Measurements from ENCODE around the gene SLU7. TPM values are rescaled to one million over a fixed set of nuclear protein-coding genes. Genes with fewer than 3 reads are reported as not detected.

Gene SLU7
- total RNA-seq, 1 experiment from 2014 or later, result 33.3 TPM

- Histone ChIP-seq H2BK15ac (ENCODE audit: low read depth, low read length) (no peak overlapping the region), H3K27me3 (ENCODE audit: insufficient read depth, low read length) (no peaks in the 10 kb centered on the region), H4K8ac (replicated peaks; ENCODE audit: insufficient read length, low read depth, low read length) (no peak overlapping the region), H3K56ac (ENCODE audit: insufficient read length, low read depth, low read length) (no peak overlapping the region), H2AK5ac (ENCODE audit: insufficient read length, low read length) (no peak overlapping the region), H3K4ac (ENCODE audit: low read depth, low read length) (no peak overlapping the region), H3T11ph (ENCODE audit: low read length) (no peak overlapping the region), H3K79me2 (ENCODE audit: insufficient read depth, low read length) (no peaks in the 10 kb centered on the region), H3K14ac (ENCODE audit: insufficient read depth, low read length) (no peak overlapping the region), H4K20me1 (ENCODE audit: control insufficient read depth, insufficient read depth, insufficient read length) (no peaks in the 10 kb centered on the region), H3K18ac (ENCODE audit: insufficient read length, low read depth, low read length) (no peak overlapping the region), H2AFZ (ENCODE audit: low read length) (no peak overlapping the region), H2BK12ac (ENCODE audit: insufficient read length, low read depth, low read length) (no peak overlapping the region), H3K4me1 (ENCODE audit: insufficient read depth, low read length) (no peaks in the 10 kb centered on the region), H3K4me2 (ENCODE audit: insufficient read depth, insufficient read length, low read length) (no peak overlapping the region), H3K23ac (ENCODE audit: insufficient read length, low read depth, low read length) (no peak overlapping the region), H2BK20ac (ENCODE audit: low read depth, low read length, poor library complexity, severe bottlenecking) (no peak overlapping the region), H3K9me3 (ENCODE audit: control insufficient read depth, low read depth, low read length) (no peaks in the 10 kb centered on the region), H3K27ac (ENCODE audit: insufficient read length, low read depth, low read length) (no peak overlapping the region), H2BK5ac (ENCODE audit: insufficient read length, low read length) (no peak overlapping the region), H3K79me1 (ENCODE audit: insufficient read depth, low read depth, low read length, poor library complexity, severe bottlenecking) (no peaks in the 10 kb centered on the region), H2BK120ac (ENCODE audit: low read depth, low read length, poor library complexity, severe bottlenecking) (no peak overlapping the region), H3K9ac (ENCODE audit: extremely low read depth, insufficient read length, low read length) (no peak overlapping the region), H4K5ac (ENCODE audit: insufficient read length, low read depth, low read length) (no peak overlapping the region), H3K23me2 (ENCODE audit: insufficient read length, low read depth, low read length, poor library complexity, severe bottlenecking) (no peaks in the 10 kb centered on the region), H4K91ac (ENCODE audit: insufficient read length, low read depth, low read length) (no peak overlapping the region)
- peaks cover 1% of the 10 kb centered on the region; the same call in 1 of the 2 replicates for H3K27me3 Mint-ChIP-seq (ENCODE audit: low read depth)
- H3K4me1 Mint-ChIP-seq, result peaks cover 6 to 7% of the 10 kb centered on the region in 2 experiments
- peaks cover 12 to 23% (median 15%) of the 10 kb centered on the region in 3 experiments; a peak in 6 of 7 replicates for H3K36me3 Mint-ChIP-seq (ENCODE audit: insufficient read depth in 1 of 3, low read depth in 3 of 3)
- peaks cover 15 to 20% of the 10 kb centered on the region in 2 experiments for H3K9me3 Mint-ChIP-seq
- H3K4me3 Mint-ChIP-seq, result no peak overlapping the region
- DNase-seq, result no peak
- H3K27ac Mint-ChIP-seq, result no peak overlapping the region
- WGBS (ENCODE audit: extremely low coverage, insufficient read length, low lambda C conversion rate), result no CpG with 5 or more reads among the region's 1 CpG
- no peak for TF ChIP-seq CTCF (conservative IDR thresholded peaks at IDR 0.05)
These were observed 34.2 kb downstream of the SLU7 start for GRCh38 chr5:160384681-160385080.

Measured in H9 (cell line).